GM12891 (cell line): Measurements from ENCODE around the gene GJE1.

Experiments used
- POLR2AphosphoS5 ChIP-seq: IDR thresholded peaks from 2 replicates; pipeline ENCODE4 v1.6.1; 2011; ENCODE audit warnings: low read depth, low read length, control low read depth
- TAF1 ChIP-seq: IDR thresholded peaks from 2 replicates; pipeline ENCODE4 v1.6.1; 2011; ENCODE audit warnings: low read depth, low read length, control low read depth

DNA sequence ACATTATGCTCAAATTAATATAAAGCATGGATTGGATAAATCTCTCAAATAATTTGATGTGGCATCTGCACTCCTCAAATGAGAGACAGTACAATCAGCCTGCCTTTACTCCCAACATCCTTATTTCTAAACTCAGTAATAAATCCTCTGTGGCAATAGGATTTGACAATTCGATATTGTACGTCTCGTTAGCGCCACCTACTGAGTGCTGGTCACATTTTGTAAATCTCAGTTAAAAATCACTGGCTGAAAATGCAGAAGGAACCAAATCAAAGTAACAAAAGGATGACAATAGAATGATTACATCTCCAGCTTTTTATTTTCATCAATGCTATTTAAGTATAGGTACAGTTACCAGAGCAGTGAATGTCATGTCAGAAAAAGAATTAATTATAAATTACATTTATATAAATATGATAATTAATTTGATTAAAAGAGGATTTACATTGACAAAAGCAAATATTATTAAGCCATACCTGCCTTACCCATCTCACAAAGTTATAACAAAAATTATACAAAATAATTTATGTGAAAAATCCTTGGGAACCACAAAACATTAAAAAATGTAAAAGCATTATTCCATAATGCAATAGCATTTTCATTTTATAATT is 20.2 kb upstream of the GJE1 start:
- TF ChIP-seq POLR2AphosphoS5 (no peak), TAF1 (no peak)
